ENCODE measurements around the gene GPRIN2.
"Not testable (repeated sequence)": the region's sequence is repeated elsewhere in the genome, so short reads cannot be mapped to it uniquely, and the experiment has no call there.

The GPRIN2 gene

GRCh38 chr10:46539596-46540411 is 16.7 kb downstream of the GPRIN2 start:
- Histone ChIP-seq H3K9me3 (ENCODE audit: control insufficient read depth, insufficient read depth, low read depth, low read length) (no peaks in the 10 kb centered on the region), H3K4me1 (ENCODE audit: control insufficient read depth, insufficient read depth, low read length) (peaks cover 24% of the 10 kb centered on the region), H3K9ac (ENCODE audit: low read length) (no peak overlapping the region), H3K36me3 (ENCODE audit: control insufficient read depth, insufficient read depth, low read length) (no peaks in the 10 kb centered on the region), H3K27ac (ENCODE audit: low read depth, low read length) (no peak overlapping the region), H3K4me3 (ENCODE audit: low read depth, low read length) (no peak overlapping the region), H3K27me3 (ENCODE audit: control insufficient read depth, insufficient read depth, low read length) (peaks cover 13% of the 10 kb centered on the region)

DNA sequence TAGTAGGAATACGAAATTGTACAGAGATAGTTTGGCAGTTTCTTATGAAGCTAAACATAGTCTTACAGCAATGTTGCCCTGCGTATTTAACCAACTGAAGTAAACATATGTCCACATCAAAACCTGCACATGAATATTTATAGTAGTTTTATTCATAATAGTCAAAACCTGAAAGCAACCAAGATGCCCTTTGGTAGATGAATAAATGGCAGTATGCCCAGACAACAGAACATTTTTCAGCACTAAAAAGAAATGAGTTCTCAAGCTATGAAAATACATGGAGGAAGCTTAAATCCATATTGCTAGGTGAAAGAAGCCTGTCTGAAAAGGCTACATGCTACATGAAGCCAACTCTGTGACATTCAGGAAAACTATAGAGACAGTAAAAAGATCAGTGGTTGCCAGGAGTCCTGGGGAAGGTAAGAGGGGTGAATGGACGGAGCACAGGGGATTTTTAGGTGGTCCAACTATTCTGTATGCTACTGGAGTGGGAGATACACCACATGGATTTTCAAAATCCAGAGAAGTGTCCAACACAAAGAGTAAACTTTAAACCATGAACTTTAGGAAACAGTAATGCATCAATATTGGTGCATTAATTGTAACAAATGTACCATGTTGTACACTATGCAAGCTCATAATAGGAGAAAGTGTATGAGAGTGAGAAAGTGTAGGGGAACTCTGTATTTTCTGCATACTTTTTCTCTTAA is 17.6 kb downstream of the GPRIN2 start:
- Histone ChIP-seq H3K27ac (ENCODE audit: low read depth, low read length) (no peak overlapping the region), H3K4me3 (ENCODE audit: low read depth, low read length) (no peak overlapping the region), H3K4me1 (ENCODE audit: control insufficient read depth, insufficient read depth, low read length) (peaks cover 24% of the 10 kb centered on the region), H3K27me3 (ENCODE audit: control insufficient read depth, insufficient read depth, low read length) (peaks cover 13% of the 10 kb centered on the region), H3K36me3 (ENCODE audit: control insufficient read depth, insufficient read depth, low read length) (no peaks in the 10 kb centered on the region), H3K9ac (ENCODE audit: low read length) (no peak overlapping the region), H3K9me3 (ENCODE audit: control insufficient read depth, insufficient read depth, low read depth, low read length) (no peaks in the 10 kb centered on the region)

GRCh38 chr10:46538155-46538554 is 18.3 kb downstream of the GPRIN2 start:
- Histone ChIP-seq H3K27ac (ENCODE audit: low read depth, low read length) (no peak overlapping the region), H3K9ac (ENCODE audit: low read length) (no peak overlapping the region), H3K4me3 (ENCODE audit: low read depth, low read length) (no peak overlapping the region), H3K36me3 (ENCODE audit: control insufficient read depth, insufficient read depth, low read length) (no peaks in the 10 kb centered on the region), H3K9me3 (ENCODE audit: control insufficient read depth, insufficient read depth, low read depth, low read length) (no peaks in the 10 kb centered on the region), H3K4me1 (ENCODE audit: control insufficient read depth, insufficient read depth, low read length) (peaks cover 24% of the 10 kb centered on the region), H3K27me3 (ENCODE audit: control insufficient read depth, insufficient read depth, low read length) (peaks cover 10% of the 10 kb centered on the region)

DNA sequence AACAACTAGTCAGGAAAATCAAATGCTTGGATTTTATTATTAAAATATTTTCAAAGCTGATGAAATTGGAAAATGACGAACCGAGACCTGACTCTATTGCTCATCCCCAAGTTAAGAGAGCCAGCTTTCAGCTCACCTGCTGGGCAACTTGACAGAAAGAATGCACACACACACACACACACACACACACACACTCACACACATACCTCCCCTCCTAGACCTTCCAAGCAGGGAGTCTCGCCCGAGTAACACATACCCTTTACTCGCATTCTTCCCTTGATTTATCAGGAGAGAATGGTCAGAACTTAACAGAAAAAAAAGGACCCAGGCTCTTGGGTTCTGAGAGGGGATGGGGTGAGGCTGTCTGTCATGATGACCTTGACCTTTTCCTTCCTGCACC is 19.1 kb downstream of the GPRIN2 start:
- Histone ChIP-seq H3K9ac (ENCODE audit: low read length) (no peak overlapping the region), H3K4me3 (ENCODE audit: low read depth, low read length) (no peak overlapping the region), H3K27ac (ENCODE audit: low read depth, low read length) (no peak overlapping the region), H3K4me1 (ENCODE audit: control insufficient read depth, insufficient read depth, low read length) (peaks cover 18% of the 10 kb centered on the region), H3K9me3 (ENCODE audit: control insufficient read depth, insufficient read depth, low read depth, low read length) (no peaks in the 10 kb centered on the region), H3K27me3 (ENCODE audit: control insufficient read depth, insufficient read depth, low read length) (peaks cover 10% of the 10 kb centered on the region), H3K36me3 (ENCODE audit: control insufficient read depth, insufficient read depth, low read length) (no peaks in the 10 kb centered on the region)

GRCh38 chr10:46536781-46537180 is 19.7 kb downstream of the GPRIN2 start:
- Histone ChIP-seq H3K9me3 (ENCODE audit: control insufficient read depth, insufficient read depth, low read depth, low read length) (no peaks in the 10 kb centered on the region), H3K27ac (ENCODE audit: low read depth, low read length) (no peak overlapping the region), H3K4me3 (ENCODE audit: low read depth, low read length) (no peak overlapping the region), H3K36me3 (ENCODE audit: control insufficient read depth, insufficient read depth, low read length) (no peaks in the 10 kb centered on the region), H3K9ac (ENCODE audit: low read length) (no peak overlapping the region), H3K27me3 (ENCODE audit: control insufficient read depth, insufficient read depth, low read length) (peaks cover 10% of the 10 kb centered on the region), H3K4me1 (ENCODE audit: control insufficient read depth, insufficient read depth, low read length) (peaks cover 13% of the 10 kb centered on the region)

GRCh38 chr10:46536171-46536570 is 20.3 kb downstream of the GPRIN2 start:
- H3K4me1 ChIP-seq (ENCODE audit: control insufficient read depth, insufficient read depth, low read length), result peaks cover 12% of the 10 kb centered on the region
- H3K4me3 ChIP-seq (ENCODE audit: low read depth, low read length), result no peak overlapping the region
- peaks cover 10% of the 10 kb centered on the region for H3K27me3 ChIP-seq (ENCODE audit: control insufficient read depth, insufficient read depth, low read length)
- H3K27ac ChIP-seq (ENCODE audit: low read depth, low read length), result no peak overlapping the region
- H3K9ac ChIP-seq (ENCODE audit: low read length), result no peak overlapping the region
- no peaks in the 10 kb centered on the region for H3K9me3 ChIP-seq (ENCODE audit: control insufficient read depth, insufficient read depth, low read depth, low read length)
- H3K36me3 ChIP-seq (ENCODE audit: control insufficient read depth, insufficient read depth, low read length), result no peaks in the 10 kb centered on the region

- Histone ChIP-seq H3K27me3 (ENCODE audit: control insufficient read depth, insufficient read depth, low read length) (no peaks in the 10 kb centered on the region), H3K4me3 (ENCODE audit: low read depth, low read length) (no peak overlapping the region), H3K9me3 (ENCODE audit: control insufficient read depth, insufficient read depth, low read depth, low read length) (no peaks in the 10 kb centered on the region), H3K36me3 (ENCODE audit: control insufficient read depth, insufficient read depth, low read length) (no peaks in the 10 kb centered on the region), H3K4me1 (ENCODE audit: control insufficient read depth, insufficient read depth, low read length) (peaks cover 8% of the 10 kb centered on the region), H3K27ac (ENCODE audit: low read depth, low read length) (no peak overlapping the region), H3K9ac (ENCODE audit: low read length) (no peak overlapping the region)
These were observed 21.5 kb downstream of the GPRIN2 start for GRCh38 chr10:46534828-46535524.

- not testable (repeated sequence) for H3K9ac ChIP-seq (ENCODE audit: low read length); H3K36me3 ChIP-seq (ENCODE audit: control insufficient read depth, insufficient read depth, low read length); H3K27me3 ChIP-seq (ENCODE audit: control insufficient read depth, insufficient read depth, low read length); H3K9me3 ChIP-seq (ENCODE audit: control insufficient read depth, insufficient read depth, low read depth, low read length); H3K4me1 ChIP-seq (ENCODE audit: control insufficient read depth, insufficient read depth, low read length); H3K4me3 ChIP-seq (ENCODE audit: low read depth, low read length); H3K27ac ChIP-seq (ENCODE audit: low read depth, low read length)
These were observed 24.2 kb downstream of the GPRIN2 start for GRCh38 chr10:46532256-46532655.

GRCh38 chr10:46530249-46531186 is 25.9 kb downstream of the GPRIN2 start:
- no peaks in the 10 kb centered on the region for H3K36me3 ChIP-seq (ENCODE audit: control insufficient read depth, insufficient read depth, low read length)
- no peaks in the 10 kb centered on the region for H3K9me3 ChIP-seq (ENCODE audit: control insufficient read depth, insufficient read depth, low read depth, low read length)
- no peaks in the 10 kb centered on the region; the same call in 1 of the 2 replicates for H3K4me1 ChIP-seq (ENCODE audit: control insufficient read depth, insufficient read depth, low read length)
- H3K27me3 ChIP-seq (ENCODE audit: control insufficient read depth, insufficient read depth, low read length), result no peaks in the 10 kb centered on the region
- H3K9ac ChIP-seq (ENCODE audit: low read length), result no peak overlapping the region
- no peak overlapping the region for H3K27ac ChIP-seq (ENCODE audit: low read depth, low read length)
- H3K4me3 ChIP-seq (ENCODE audit: low read depth, low read length), result no peak overlapping the region

DNA sequence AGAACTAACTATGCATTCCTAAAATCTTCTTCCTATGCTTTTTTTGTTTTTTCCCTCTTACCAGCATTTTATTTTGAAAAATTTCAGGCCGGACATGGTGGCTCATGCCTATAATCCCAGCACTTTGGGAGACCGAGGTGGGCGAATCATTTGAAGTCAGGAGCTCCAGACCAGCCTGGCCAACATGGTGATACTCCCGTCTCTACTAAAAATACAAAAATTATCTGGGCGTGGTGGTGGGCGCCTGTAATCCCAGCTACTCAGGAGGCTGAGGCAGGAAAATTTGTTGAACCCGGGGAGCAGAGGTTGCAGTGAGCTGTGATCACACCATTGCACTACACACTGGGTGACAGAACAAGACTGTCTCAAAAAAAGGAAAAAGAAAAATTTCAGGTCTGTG is 26.7 kb downstream of the GPRIN2 start:
- not testable (repeated sequence) for H3K36me3 ChIP-seq (ENCODE audit: control insufficient read depth, insufficient read depth, low read length); H3K9me3 ChIP-seq (ENCODE audit: control insufficient read depth, insufficient read depth, low read depth, low read length); H3K4me3 ChIP-seq (ENCODE audit: low read depth, low read length); H3K4me1 ChIP-seq (ENCODE audit: control insufficient read depth, insufficient read depth, low read length); H3K27ac ChIP-seq (ENCODE audit: low read depth, low read length); H3K9ac ChIP-seq (ENCODE audit: low read length); H3K27me3 ChIP-seq (ENCODE audit: control insufficient read depth, insufficient read depth, low read length)

Measured in HUES6 (cell line).